HG03571 (cell line): ENCODE results near the gene ZNF581.

Experiments used
- ATAC-seq: cut with Tn5 transposase; IDR thresholded peaks from one replicate; pipeline ENCODE4 v1.9.1; 2021; ENCODE audit not compliant: unreplicated experiment

ZNF581 gene

DNA sequence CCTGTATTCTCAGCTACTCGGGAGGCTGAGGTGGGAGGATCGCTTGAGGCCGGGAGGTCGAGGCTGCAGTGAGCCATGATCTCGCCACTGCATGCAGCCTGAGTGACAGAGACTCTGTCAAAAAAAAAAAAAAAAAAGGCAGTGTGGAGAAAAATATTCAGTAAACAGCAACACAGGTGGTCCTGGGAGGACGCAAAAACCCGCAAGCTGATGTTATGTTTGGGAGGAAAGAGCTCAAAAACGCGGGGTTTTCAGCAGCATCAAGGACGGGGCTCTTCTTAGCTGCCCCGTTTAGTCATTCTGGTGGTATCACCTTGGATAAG lies 18.5 kb upstream of the ZNF581 start:
- no peak for ATAC-seq

DNA sequence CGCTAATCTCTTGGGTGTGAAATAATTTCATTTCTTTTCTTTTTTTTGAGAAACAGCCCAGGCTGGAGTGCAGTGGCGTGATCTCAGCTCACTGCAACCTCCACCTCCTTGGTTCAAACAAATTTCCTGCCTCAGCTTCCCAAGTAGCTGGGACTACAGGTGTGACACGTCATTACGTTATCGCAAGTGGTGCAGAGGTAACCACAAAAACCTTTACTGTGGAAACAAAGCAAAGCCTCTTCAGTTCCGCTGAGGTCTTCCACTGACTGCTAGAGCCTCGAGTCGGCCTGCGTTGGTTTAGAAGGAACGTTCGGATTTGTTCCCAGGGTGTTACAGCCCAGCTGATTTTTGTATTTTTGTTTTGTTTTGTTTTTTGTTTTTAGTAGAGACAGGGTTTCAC lies 17.1 kb upstream of the ZNF581 start:
- ATAC-seq, result no peak

DNA sequence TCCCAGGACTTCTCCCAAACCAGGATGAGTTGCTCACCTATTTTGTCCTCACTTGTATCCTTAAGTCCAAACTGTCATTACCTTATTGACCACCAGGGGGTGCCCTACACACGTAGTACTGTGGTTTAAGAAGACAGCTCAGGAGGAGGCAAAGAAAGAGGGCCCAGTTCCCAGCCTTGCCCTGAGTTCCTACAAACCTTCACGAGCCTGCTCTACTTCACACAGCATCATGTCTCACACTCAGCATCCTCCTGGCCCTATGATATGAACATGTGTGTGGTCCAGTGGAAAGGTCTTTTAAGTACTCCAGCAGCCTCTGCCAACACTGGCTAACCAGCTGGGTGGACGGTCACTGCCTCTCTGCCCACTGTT lies 11.0 kb upstream of the ZNF581 start:
- no peak for ATAC-seq

DNA sequence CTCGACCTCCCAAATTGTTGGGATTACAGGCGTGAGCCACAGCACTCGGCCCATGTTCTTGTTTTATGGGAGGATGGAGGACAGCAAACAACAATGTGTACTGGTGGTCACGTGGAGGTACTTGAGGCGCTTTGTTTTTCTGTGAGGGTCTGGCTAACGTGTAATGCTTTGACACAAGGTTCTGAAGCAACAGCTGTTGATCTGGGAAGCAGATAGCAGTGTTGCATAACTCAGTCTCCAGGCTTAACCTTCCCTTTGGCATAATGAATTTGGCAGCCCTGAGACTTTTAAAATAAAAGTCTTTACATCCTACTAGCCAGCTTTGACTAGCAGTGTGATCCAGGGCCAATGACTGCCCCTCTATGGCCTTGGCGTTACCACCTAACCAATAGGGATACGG lies 9.6 kb upstream of the ZNF581 start:
- ATAC-seq, result no peak

DNA sequence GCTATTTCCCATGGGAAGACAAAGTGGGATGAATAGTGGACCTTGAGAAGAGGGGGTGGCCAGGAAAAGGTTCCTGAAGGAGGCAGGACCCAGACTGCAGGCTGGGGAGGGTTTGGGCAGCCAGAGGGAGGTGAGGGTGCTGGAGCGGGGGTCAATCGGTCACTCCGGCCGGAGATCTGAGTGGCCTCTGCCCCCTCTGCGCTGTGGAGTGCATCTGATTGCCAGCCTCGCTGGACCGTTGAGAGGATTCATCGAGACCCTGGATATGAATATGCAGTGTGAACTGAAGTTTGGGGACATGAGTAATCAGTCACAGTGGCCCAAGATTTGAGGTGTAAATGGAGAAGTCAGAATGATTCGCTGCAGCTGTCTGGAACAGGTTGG lies 8.1 kb upstream of the ZNF581 start:
- ATAC-seq, result no peak

DNA sequence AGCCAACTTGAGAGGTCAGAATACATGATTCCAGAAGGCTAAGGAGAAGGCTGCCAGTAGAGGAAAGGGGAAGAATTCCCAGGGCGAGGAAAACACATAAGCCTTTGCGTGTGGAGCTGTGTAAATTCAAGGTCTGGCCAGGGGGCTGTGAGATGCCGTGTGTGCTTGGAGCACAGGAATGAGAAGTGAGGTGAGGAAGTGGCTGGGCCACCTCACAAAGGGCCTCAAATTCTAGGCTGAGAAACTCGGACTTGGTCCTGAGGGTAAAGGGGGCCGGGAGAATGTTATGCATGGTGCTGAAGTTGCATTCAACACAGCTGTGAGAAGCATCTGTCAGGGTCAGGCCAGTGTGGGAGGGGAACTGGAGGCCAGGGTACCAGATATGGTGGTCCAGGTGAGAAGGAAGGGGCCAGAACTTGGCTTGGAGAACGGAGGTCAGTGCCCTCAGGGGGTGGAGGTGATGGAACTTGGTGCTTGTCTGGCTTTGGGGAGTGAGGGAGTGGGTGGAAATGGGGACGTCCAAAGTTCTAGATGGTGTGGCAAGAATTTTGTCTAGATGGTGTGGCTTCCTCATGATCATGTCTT lies 7.5 kb upstream of the ZNF581 start:
- ATAC-seq, result no peak

DNA sequence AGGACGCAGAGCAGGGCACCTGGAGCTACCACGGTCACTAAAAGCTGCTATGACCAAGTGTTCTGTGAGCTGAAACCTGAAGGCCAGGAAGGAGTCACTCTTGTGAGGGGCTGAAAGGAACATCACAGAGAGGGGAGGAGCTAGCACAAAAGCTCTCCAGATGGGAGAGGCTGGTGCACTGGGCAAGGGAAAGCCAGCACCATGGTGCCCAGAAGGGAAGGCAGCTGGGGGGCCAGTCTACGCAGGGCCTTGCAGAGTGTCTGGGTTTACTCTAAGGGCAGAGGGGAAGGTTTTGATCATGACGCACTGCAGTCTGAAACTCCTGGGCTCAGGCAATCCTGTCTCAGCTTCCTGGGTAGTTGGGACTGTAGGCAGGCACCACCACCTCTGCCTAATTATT lies 6.7 kb upstream of the ZNF581 start:
- no peak for ATAC-seq

DNA sequence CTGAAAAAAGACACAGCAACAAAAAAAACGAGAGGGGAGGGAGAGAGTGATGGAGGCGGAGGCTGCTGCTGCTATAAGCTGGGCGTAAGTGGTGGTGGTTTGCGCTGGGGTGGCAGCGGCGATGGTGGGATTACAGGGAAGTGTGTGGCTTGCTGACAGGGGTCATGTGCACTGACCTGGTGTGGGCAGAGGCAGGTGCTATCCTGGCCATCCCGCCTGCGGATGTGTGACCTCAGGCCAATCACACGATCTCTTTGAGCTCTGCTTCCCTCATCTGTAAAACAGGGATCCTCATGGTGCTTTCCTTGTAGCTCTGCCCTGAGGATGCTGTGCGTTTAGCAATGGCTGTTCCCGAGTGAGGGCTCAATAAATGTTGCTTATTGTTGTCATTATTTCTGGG lies 5.9 kb upstream of the ZNF581 start:
- no peak for ATAC-seq

DNA sequence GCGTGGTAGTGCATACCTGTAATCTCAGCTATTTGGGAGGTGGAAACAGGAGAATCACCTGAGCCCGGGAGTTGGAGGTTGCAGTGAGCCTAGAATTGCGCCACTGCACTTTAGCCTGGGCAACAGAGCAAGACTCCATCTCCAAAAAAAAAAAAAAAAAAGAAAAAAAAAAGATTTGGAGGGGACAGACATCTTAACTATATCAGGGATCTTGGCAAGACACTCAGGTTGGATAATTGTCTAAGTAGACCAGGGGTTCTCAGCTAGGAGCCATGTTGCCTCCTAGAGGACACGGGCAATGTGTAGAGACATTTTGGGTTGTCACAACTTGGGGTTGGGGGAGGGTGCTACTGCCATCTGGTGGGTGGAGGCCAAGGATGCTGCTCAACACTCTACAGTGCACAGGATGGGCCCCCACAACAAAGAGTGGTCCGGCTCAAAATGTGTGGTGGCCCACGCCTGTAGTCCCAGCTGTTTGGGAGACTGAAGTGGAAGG lies 4.5 kb upstream of the ZNF581 start:
- ATAC-seq, result no peak

DNA sequence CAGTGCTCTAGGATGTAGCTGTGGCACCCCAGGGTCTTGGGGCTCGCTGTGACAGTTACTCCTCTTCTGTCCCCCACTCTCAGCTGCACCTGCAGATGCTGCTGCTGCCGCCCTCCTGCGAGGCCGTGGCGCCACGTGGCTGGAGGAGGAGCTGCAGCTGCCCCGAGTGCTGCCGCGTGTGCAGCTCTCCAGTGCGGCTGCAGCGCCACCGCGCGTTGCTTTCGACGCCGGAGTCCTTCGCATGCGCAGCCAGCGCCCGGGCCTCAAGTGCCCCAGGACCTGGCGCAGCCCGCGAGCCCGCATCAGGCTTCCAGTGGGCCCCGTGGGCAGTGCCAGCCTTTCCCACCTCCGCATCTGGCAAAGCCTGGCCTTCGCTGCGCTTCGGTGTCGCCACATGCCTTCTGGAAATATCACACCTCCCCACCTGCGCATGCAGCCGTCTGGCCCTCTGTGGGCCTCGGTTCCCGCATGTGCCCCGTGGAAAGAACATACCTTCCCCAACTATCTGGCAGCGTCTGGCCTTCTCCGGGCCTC lies 3.3 kb upstream of the ZNF581 start:
- no peak for ATAC-seq

DNA sequence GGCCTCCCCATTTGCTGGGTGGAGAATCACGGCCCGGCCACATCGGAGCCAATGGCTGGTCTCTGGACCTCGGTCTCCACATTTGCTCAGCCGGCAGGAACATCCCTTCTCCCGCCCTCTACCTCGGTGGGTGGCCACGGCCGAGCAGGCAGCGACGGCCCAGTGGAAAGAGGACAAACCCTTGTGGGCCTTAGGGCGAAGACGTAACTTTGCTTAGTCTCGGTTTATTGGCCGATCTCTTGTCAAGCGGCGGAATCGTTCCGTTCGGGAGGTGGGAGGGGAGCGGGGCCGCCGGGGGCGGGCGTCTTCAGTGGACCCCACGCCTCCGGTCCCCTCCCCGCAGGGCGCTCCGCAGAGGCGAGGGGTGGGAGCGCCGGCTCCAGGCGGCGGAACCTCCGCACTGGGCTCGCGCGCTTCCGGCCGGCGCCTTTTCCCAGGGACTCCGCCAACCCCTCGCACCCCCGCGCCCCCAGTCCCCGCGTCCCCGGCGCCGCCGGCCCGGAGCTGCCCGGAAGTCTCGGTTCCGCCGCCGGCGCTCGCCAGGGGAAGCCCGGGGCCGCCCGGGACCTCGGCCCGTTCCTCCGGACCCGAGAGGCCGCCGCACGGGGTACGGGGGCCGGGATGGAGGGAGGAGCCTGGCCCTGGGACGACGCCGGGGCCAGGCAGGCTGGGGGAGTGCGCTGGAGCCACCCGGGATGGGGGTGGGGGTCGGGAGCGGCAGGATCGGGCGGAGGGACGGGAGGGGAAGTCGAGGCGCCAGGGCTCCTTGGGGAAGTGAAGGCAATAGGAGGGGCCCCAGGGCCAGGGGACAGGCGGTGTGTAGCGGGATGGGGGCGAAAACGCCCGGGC lies 2.6 kb upstream of the ZNF581 start, which contains the start of gene ZNF580:
TSS of gene ZNF580 (plus strand) at position 426 of the 849 bp plus-strand sequence. CDS start 1,507 bp downstream, outside the sequence.
- ATAC-seq, result no peak

DNA sequence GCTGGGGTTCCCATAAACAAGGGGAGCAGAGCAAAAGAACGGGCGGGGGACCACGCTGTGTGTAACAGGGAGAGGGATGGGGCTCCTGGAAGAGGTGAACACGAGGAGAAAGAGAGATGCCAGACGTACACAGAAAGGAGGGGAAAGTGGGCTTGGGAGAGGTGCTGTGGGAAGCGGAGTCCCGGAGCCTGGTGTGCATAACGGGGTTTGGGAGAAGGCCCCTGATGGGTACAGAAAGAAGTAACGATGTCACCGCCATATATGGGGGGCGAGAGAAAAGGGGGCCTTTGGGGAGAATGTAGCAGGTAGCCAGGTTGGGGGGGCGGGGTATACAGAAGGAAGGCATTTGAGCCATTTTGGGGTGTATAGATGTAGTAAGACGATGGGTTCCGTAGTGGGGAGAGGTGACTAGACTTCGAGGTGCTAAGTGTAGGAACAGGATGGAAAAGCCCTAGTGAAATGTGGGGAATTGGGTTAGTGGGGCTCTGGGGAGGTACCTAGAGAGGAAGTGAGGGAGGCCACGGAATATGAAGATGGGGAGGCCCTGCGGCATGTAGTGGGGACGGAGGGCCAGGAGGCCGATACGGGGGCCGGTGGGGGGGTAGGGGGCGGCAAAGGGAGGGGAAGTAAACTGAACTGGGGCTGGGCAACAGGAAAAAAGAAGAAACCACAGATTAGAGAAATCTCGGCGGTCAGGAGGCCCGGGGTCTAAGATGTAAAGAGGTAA lies 1.9 kb upstream of the ZNF581 start:
- no peak for ATAC-seq

DNA sequence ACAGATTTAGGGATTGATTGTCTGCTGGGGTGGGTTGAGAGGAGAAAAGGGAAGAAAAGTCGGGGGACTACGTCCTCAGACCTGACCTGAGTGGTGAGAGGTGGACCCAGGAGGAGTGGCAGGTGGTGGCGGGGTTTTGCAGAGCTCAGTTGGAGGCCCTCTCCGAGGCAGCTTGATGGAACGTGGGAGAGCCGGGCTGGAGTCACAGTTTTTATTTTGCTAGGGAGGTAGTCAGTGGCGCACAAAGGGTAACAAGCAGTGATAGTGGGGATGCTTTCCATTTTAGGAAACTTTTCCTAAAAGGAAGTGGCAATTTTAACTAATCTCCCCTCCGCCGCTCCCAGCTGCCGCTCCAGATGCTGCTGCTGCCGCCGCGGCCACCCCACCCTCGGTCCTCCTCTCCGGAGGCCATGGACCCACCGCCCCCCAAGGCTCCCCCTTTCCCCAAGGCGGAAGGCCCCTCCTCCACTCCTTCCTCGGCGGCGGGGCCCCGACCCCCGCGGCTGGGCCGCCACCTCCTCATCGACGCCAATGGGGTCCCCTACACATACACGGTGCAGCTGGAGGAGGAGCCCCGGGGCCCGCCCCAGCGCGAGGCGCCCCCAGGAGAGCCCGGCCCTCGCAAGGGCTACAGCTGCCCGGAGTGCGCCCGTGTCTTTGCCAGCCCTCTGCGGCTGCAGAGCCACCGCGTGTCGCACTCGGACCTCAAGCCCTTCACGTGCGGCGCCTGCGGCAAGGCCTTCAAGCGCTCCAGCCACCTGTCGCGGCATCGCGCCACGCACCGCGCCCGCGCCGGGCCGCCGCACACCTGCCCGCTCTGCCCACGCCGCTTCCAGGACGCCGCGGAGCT lies 1.1 kb upstream of the ZNF581 start:
- no peak for ATAC-seq

DNA sequence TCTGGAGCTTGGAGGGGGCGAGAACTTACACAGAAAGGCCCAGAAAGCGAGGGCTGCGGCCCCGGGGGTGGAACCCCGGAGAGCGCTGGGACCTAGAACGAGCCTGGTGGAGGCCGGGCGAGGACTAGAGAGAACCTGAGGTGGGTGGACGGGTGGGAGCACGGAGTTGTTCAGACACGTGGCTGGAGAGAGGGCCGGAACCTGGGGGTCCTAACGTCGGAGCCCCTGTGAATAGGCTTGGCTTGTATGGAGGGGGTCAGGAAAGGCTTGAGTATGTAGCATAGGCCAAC lies 383 bp downstream of the ZNF581 start:
- no peak for ATAC-seq

DNA sequence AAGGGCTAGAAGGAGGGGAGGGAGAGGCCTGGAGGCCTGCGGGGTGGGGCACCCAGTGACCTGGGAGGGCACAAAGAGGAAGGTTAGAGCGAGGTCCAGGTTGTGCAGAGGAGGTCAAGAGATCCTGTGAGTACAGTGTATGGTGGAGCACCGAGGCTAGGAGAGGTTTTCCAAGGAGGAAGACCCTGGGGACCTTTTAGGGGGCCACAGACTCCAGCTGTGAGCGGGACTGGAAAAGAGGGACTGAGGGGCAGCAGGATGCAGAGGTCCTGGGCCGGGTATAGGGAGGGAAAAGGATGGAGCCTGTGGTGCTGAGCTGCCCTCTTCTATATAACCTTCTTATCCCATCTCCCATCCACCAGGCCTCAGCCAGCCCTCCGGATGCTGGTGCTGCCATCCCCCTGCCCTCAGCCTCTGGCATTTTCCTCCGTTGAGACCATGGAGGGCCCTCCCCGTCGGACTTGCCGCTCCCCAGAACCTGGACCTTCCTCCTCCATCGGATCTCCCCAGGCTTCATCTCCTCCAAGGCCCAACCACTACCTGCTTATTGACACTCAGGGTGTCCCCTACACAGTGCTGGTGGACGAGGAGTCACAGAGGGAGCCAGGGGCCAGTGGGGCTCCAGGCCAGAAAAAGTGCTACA lies 863 bp downstream of the ZNF581 start:
- ATAC-seq, result no peak

DNA sequence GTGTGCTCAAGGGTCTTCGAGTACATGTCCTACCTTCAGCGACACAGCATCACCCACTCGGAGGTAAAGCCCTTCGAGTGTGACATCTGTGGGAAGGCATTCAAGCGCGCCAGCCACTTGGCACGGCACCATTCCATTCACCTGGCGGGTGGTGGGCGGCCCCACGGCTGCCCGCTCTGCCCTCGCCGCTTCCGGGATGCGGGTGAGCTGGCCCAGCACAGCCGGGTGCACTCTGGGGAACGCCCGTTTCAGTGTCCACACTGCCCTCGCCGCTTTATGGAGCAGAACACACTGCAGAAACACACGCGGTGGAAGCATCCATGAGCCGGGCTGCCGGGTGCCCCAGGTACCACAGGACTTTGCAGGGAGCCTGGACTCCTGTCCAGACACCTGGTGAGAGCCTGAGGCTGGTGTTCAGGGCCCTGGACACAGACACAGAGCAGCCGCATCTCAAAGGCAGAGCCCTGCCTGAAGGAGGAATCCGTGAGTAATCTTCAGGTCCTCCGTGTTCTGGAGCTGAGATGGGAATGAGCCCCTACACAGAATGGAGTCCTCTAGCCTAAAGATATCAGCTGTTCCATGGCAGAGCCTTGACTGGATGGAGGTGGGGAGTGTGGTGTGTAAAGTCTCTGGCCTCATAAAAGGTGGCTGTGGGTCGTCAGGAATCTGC lies 1.5 kb downstream of the ZNF581 start:
- no peak for ATAC-seq

DNA sequence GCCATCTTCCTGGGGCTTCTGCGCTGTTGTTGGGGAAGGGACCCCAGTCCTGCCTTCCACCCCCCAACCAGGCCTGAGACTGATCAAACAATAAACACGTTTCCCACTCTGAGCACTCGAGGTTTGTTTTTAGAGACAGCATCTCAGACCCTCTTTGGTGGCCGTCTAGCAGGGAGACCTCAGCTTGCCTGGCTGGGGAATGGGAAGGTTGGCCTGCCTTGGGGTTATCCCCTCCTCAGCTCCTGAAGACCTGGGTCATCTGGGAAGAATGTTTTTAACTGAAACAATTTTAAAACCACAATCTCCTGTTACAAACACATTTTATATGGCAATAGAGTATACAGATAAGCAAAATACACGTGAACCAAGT lies 2.0 kb downstream of the ZNF581 start:
- ATAC-seq, result no peak

DNA sequence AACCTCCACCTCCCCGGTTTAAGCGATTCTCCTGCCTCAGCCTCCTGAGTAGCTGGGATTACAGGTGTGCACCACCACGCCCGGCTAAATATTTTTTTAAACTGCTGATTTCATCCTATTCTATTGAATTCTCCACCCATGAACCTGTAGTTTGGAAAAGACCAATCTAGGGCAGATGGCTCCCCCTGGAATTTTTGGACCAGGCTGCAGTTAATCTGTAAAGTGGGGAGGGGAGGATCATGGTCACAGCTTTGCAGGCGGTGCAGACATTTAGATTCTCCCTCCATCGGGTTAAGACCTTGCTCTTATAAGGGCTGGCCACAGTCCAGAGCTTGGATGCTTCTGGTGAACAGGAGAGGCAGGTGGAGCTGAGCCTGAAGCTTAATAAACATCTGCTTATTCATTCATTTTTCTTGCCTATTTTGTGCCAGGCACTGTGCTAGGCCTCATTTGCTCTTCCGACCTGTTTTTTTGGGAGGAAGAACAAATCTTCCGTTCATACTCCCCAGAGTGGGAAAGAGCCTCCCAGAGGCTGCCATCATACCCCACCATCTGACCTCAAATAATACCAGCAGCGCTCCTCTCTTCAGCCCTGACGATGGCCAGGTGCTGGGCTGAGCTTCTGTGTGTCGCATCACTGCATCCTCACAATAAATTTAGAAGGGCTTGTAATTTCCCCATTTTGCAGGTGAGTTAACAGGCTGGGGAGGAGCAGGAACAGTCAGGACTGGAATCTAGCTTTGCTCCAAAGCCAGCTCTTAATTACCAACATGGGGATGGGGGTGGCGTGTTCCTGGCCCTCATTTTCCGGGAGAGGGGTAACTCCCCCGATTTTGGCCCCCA lies 3.7 kb downstream of the ZNF581 start:
- ATAC-seq, result no peak
